WTC11 (cell line): ENCODE measurements around the gene SRGAP2B. TPM values are rescaled to one million over a fixed set of nuclear protein-coding genes. Genes with fewer than 3 reads are reported as not detected.
"Not testable (repeated sequence)": the region's sequence is repeated elsewhere in the genome, so short reads cannot be mapped to it uniquely, and the experiment has no call there.

Experiments used
- ATAC-seq: fragments of 200-7000 bp; cut with Tn5 transposase; 2 replicates; pipeline ENCODE4 v1.10.0; 2021; ENCODE audit warnings: mild to moderate bottlenecking, moderate library complexity
- CTCF ChIA-PET: fragments of 300-600 bp; sonication (Branson Sonifier 250); formaldehyde crosslinking; loops from one replicate; lab custom pipeline; 2021; ENCODE audit warnings: antibody characterized with exemption; lab: Charles Lee
- POLR2A ChIA-PET: fragments of 350-600 bp; sonication (Branson Sonifier 250); formaldehyde crosslinking; loops from one replicate; lab custom pipeline; 2021; ENCODE audit warnings: antibody characterized with exemption; lab: Charles Lee
- DNase-seq: peaks from one replicate; pipeline ENCODE4 v3.0.0; 2021; ENCODE audit warnings: low spot score
- H3K27ac Mint-ChIP-seq: 2 replicates; pipeline ENCODE4 v1.8.0; 2021; ENCODE audit warnings: mixed read lengths
- H3K27me3 Mint-ChIP-seq: 2 replicates; pipeline ENCODE4 v1.8.0; 2021; ENCODE audit warnings: low read depth, mild to moderate bottlenecking, moderate library complexity, mixed read lengths
- H3K36me3 Mint-ChIP-seq: 2 replicates; pipeline ENCODE4 v1.8.0; 2021; ENCODE audit warnings: mixed read lengths
- H3K4me1 Mint-ChIP-seq: 2 replicates; pipeline ENCODE4 v1.8.0; 2022; ENCODE audit warnings: mixed read lengths
- H3K4me3 Mint-ChIP-seq: 2 replicates; pipeline ENCODE4 v1.8.0; 2021; ENCODE audit warnings: mild to moderate bottlenecking, moderate library complexity, mixed read lengths
- H3K9me3 Mint-ChIP-seq: 2 replicates; pipeline ENCODE4 v1.8.0; 2021; ENCODE audit warnings: mixed read lengths
- total RNA-seq: library from RNA; stranded (reverse); gene quantifications from 3 replicates; pipeline ENCODE4 v1.2.3, GENCODE V29; 2021

Gene SRGAP2B
- total RNA-seq, 1 experiment from 2014 or later = 64.8 TPM

- POLR2A ChIA-PET, H3K36me3 Mint-ChIP-seq, H3K27me3 Mint-ChIP-seq, H3K9me3 Mint-ChIP-seq, H3K27ac Mint-ChIP-seq, CTCF ChIA-PET, H3K4me1 Mint-ChIP-seq, DNase-seq, H3K4me3 Mint-ChIP-seq: not testable (repeated sequence)
- ATAC-seq = peak; percentile 32; the same call in 1 of the 2 replicates
Observed at GRCh38 chr1:144946525-144947480, 148.3 kb downstream of the SRGAP2B start.

- ATAC-seq, H3K36me3 Mint-ChIP-seq, H3K27ac Mint-ChIP-seq, H3K9me3 Mint-ChIP-seq, CTCF ChIA-PET, DNase-seq, POLR2A ChIA-PET, H3K4me3 Mint-ChIP-seq, H3K27me3 Mint-ChIP-seq, H3K4me1 Mint-ChIP-seq: not testable (repeated sequence)
Observed at GRCh38 chr1:144941710-144942109, 153.4 kb downstream of the SRGAP2B start.

GRCh38 chr1:144940054-144940453 lies 155.1 kb downstream of the SRGAP2B start:
- H3K4me3 Mint-ChIP-seq, H3K27me3 Mint-ChIP-seq, CTCF ChIA-PET, H3K4me1 Mint-ChIP-seq, POLR2A ChIA-PET, DNase-seq, H3K36me3 Mint-ChIP-seq, H3K9me3 Mint-ChIP-seq, ATAC-seq, H3K27ac Mint-ChIP-seq: not testable (repeated sequence)

GRCh38 chr1:144938627-144939026 lies 156.5 kb downstream of the SRGAP2B start:
- H3K4me3 Mint-ChIP-seq, H3K9me3 Mint-ChIP-seq, ATAC-seq, DNase-seq, H3K36me3 Mint-ChIP-seq, H3K27me3 Mint-ChIP-seq, H3K4me1 Mint-ChIP-seq, CTCF ChIA-PET, POLR2A ChIA-PET, H3K27ac Mint-ChIP-seq: not testable (repeated sequence)

GRCh38 chr1:144936186-144936732 lies 158.9 kb downstream of the SRGAP2B start:
- POLR2A ChIA-PET, H3K4me1 Mint-ChIP-seq, H3K36me3 Mint-ChIP-seq, DNase-seq, H3K27me3 Mint-ChIP-seq, H3K9me3 Mint-ChIP-seq, H3K4me3 Mint-ChIP-seq, H3K27ac Mint-ChIP-seq, CTCF ChIA-PET: not testable (repeated sequence)
- ATAC-seq = peak; percentile 71

- H3K27me3 Mint-ChIP-seq, DNase-seq, H3K4me3 Mint-ChIP-seq, ATAC-seq, H3K36me3 Mint-ChIP-seq, H3K9me3 Mint-ChIP-seq, POLR2A ChIA-PET, CTCF ChIA-PET, H3K4me1 Mint-ChIP-seq, H3K27ac Mint-ChIP-seq: not testable (repeated sequence)
Observed at GRCh38 chr1:144935310-144935709, 159.8 kb downstream of the SRGAP2B start.

- CTCF ChIA-PET, H3K4me1 Mint-ChIP-seq, H3K36me3 Mint-ChIP-seq, POLR2A ChIA-PET, DNase-seq, H3K27me3 Mint-ChIP-seq, H3K27ac Mint-ChIP-seq, ATAC-seq, H3K9me3 Mint-ChIP-seq, H3K4me3 Mint-ChIP-seq: not testable (repeated sequence)
Observed at GRCh38 chr1:144933014-144933413, 162.1 kb downstream of the SRGAP2B start.

- POLR2A ChIA-PET, CTCF ChIA-PET, H3K27ac Mint-ChIP-seq, H3K36me3 Mint-ChIP-seq, H3K4me3 Mint-ChIP-seq, H3K27me3 Mint-ChIP-seq, H3K9me3 Mint-ChIP-seq, H3K4me1 Mint-ChIP-seq, ATAC-seq, DNase-seq: not testable (repeated sequence)
Observed at GRCh38 chr1:144932153-144932552, 163.0 kb downstream of the SRGAP2B start.

GRCh38 chr1:144931553-144931952 lies 163.6 kb downstream of the SRGAP2B start:
- DNase-seq, CTCF ChIA-PET, H3K9me3 Mint-ChIP-seq, POLR2A ChIA-PET, H3K27me3 Mint-ChIP-seq, H3K4me3 Mint-ChIP-seq, H3K27ac Mint-ChIP-seq, H3K36me3 Mint-ChIP-seq, H3K4me1 Mint-ChIP-seq, ATAC-seq: not testable (repeated sequence)

GRCh38 chr1:144930085-144930777 lies 164.9 kb downstream of the SRGAP2B start:
- H3K9me3 Mint-ChIP-seq, POLR2A ChIA-PET, H3K27me3 Mint-ChIP-seq, CTCF ChIA-PET, H3K36me3 Mint-ChIP-seq, H3K27ac Mint-ChIP-seq, DNase-seq, ATAC-seq, H3K4me1 Mint-ChIP-seq, H3K4me3 Mint-ChIP-seq: not testable (repeated sequence)

GRCh38 chr1:144927292-144927691 lies 167.8 kb downstream of the SRGAP2B start:
- POLR2A ChIA-PET, DNase-seq, H3K4me1 Mint-ChIP-seq: not testable (repeated sequence)

GRCh38 chr1:144923640-144924039 lies 171.5 kb downstream of the SRGAP2B start:
- peak; percentile 51 for ATAC-seq
- POLR2A ChIA-PET, H3K36me3 Mint-ChIP-seq, H3K9me3 Mint-ChIP-seq, H3K4me3 Mint-ChIP-seq, CTCF ChIA-PET, DNase-seq, H3K27ac Mint-ChIP-seq, H3K4me1 Mint-ChIP-seq, H3K27me3 Mint-ChIP-seq: not testable (repeated sequence)

More at GRCh38 chr1:144927292-144927691, 167.8 kb downstream of the SRGAP2B start:
- CTCF ChIA-PET, H3K27ac Mint-ChIP-seq, H3K4me3 Mint-ChIP-seq, H3K27me3 Mint-ChIP-seq, H3K9me3 Mint-ChIP-seq, H3K36me3 Mint-ChIP-seq, ATAC-seq: not testable (repeated sequence)
